Suprapubic skin (tissue), 4 donors: Measurements from ENCODE around the gene SERPINA6. TPM values are rescaled to one million over a fixed set of nuclear protein-coding genes. Genes with fewer than 3 reads are reported as not detected.
A peak's percentile ranks its signal among the peaks of the same experiment; 100 is the strongest.
"Not testable (repeated sequence)": the region's sequence is repeated elsewhere in the genome, so short reads cannot be mapped to it uniquely, and the experiment has no call there.

Experiments used
- DNase-seq, 2 donors: peaks; one replicate each; pipeline ENCODE4 v3.0.0-alpha.2; 2019; ENCODE audit warnings: low spot score in 2 of 2
- H3K27ac ChIP-seq: fragments of 200-600 bp; sonication (generic); one replicate; pipeline ENCODE4 v1.5.1; 2019
- H3K27me3 ChIP-seq: fragments of 200-600 bp; sonication (generic); one replicate; pipeline ENCODE4 v1.5.1; 2019
- H3K36me3 ChIP-seq: fragments of 200-600 bp; sonication (generic); one replicate; pipeline ENCODE4 v1.5.1; 2019
- H3K4me1 ChIP-seq: fragments of 200-600 bp; sonication (generic); one replicate; pipeline ENCODE4 v1.5.1; 2019
- H3K4me3 ChIP-seq: fragments of 200-600 bp; sonication (generic); one replicate; pipeline ENCODE4 v1.5.1; 2019; ENCODE audit warnings: mild to moderate bottlenecking
- H3K9me3 ChIP-seq: fragments of 200-600 bp; sonication (generic); one replicate; pipeline ENCODE4 v1.5.1; 2019
- CTCF ChIP-seq, 2 donors: fragments of 200-600 bp in 1 of 2; fragments of 450-650 bp in 1 of 2; sonication (generic) in 1 of 2; IDR thresholded peaks; one replicate each; pipeline ENCODE4 v1.5.1; 2016 to 2019; ENCODE audit warnings: antibody characterized with exemption in 2 of 2, mild to moderate bottlenecking in 1 of 2, moderate library complexity in 1 of 2
- EP300 ChIP-seq: sonication (generic); formaldehyde crosslinking; IDR thresholded peaks from one replicate; pipeline ENCODE4 v1.6.1; 2017; ENCODE audit warnings: antibody characterized with exemption
- POLR2A ChIP-seq, 2 donors: fragments of 450-650 bp; IDR thresholded peaks; one replicate each; pipeline ENCODE4 v1.6.1; 2017; ENCODE audit warnings: antibody characterized with exemption in 2 of 2, mild to moderate bottlenecking in 2 of 2, moderate library complexity in 2 of 2
- POLR2AphosphoS5 ChIP-seq, 3 donors: sonication (generic); formaldehyde crosslinking; IDR thresholded peaks; one replicate each; pipeline ENCODE4 v1.6.1; 2017; ENCODE audit warnings: antibody characterized with exemption in 3 of 3
- WGBS: methylation state at CpG from one replicate; pipeline ENCODE4 v1.1.5; 2018; 5-methylcytosine and 5-hydroxymethylcytosine counted together
- total RNA-seq, 4 donors: library from RNA; depleted of rRNA; stranded (reverse); fragments of >200 nt; gene quantifications; one replicate each; pipeline ENCODE4 v1.1.0, GENCODE V29; 2016

Gene SERPINA6
- total RNA-seq, result under 1 TPM in 1 of 4 donors, not detected in 3; 0.97 TPM

GRCh38 chr14:94322648-94323570, at the start of gene SERPINA6:
SERPINA6 (minus strand) TSS chr14:94323336; CDS start chr14:94314648, 8,688 bp downstream.
- Histone ChIP-seq H3K4me1 (peaks cover 6% of the 10 kb centered on the region), H3K27me3 (no peaks in the 10 kb centered on the region), H3K27ac (peak within 1 kb of the TSS; percentile 23), H3K9me3 (no peaks in the 10 kb centered on the region), H3K36me3 (no peaks in the 10 kb centered on the region), H3K4me3 (no peak within 1 kb of the TSS)
- WGBS, result 64% methylated on average over 9 of the region's 15 CpGs
- no peak for DNase-seq
- TF ChIP-seq CTCF (IDR thresholded peaks at IDR 0.05), result no peak
- no peak for TF ChIP-seq POLR2A (IDR thresholded peaks at IDR 0.05)
- TF ChIP-seq POLR2AphosphoS5 (IDR thresholded peaks at IDR 0.05), result no peak
- no peak for TF ChIP-seq EP300

GRCh38 chr14:94372021-94372605, 49.0 kb upstream of the SERPINA6 start:
- TF ChIP-seq POLR2A (IDR thresholded peaks at IDR 0.05), result no peak
- no peak for TF ChIP-seq EP300
- TF ChIP-seq CTCF (IDR thresholded peaks at IDR 0.05), result no peak
- TF ChIP-seq POLR2AphosphoS5 (IDR thresholded peaks at IDR 0.05), result no peak
- H3K4me1 ChIP-seq, result no peaks in the 10 kb centered on the region
- peak in 1 of 2 donors; percentile 55 for DNase-seq
- no peaks in the 10 kb centered on the region for H3K36me3 ChIP-seq
- no peak overlapping the region for H3K27ac ChIP-seq
- H3K9me3 ChIP-seq, result no peaks in the 10 kb centered on the region
- WGBS, result 89% methylated on average over 13 of the region's 13 CpGs
- H3K27me3 ChIP-seq, result no peaks in the 10 kb centered on the region
- no peak overlapping the region for H3K4me3 ChIP-seq

GRCh38 chr14:94370524-94370910, 47.4 kb upstream of the SERPINA6 start:
- H3K27me3 ChIP-seq, result no peaks in the 10 kb centered on the region
- no peak overlapping the region for H3K27ac ChIP-seq
- no peak for TF ChIP-seq EP300
- no peak for TF ChIP-seq CTCF (IDR thresholded peaks at IDR 0.05)
- TF ChIP-seq POLR2AphosphoS5 (IDR thresholded peaks at IDR 0.05), result no peak
- TF ChIP-seq POLR2A (IDR thresholded peaks at IDR 0.05), result no peak
- H3K4me3 ChIP-seq, result no peak overlapping the region
- H3K4me1 ChIP-seq, result no peaks in the 10 kb centered on the region
- peak; percentile 18 to 24 for DNase-seq
- 94% methylated on average over 4 of the region's 6 CpGs for WGBS
- no peaks in the 10 kb centered on the region for H3K9me3 ChIP-seq
- H3K36me3 ChIP-seq, result no peaks in the 10 kb centered on the region

GRCh38 chr14:94369766-94370523, 46.8 kb upstream of the SERPINA6 start:
- DNase-seq, result peak; percentile 48 to 49
- not testable (repeated sequence) for H3K27me3 ChIP-seq, H3K4me1 ChIP-seq, H3K36me3 ChIP-seq, H3K4me3 ChIP-seq, H3K9me3 ChIP-seq, H3K27ac ChIP-seq
- 94% methylated on average over 13 of the region's 22 CpGs for WGBS

- Histone ChIP-seq H3K9me3 (no peaks in the 10 kb centered on the region), H3K36me3 (no peaks in the 10 kb centered on the region), H3K27me3 (no peaks in the 10 kb centered on the region), H3K4me1 (no peaks in the 10 kb centered on the region), H3K27ac (no peak overlapping the region), H3K4me3 (no peak overlapping the region)
- no peak for TF ChIP-seq CTCF (IDR thresholded peaks at IDR 0.05)
- no peak for TF ChIP-seq POLR2A (IDR thresholded peaks at IDR 0.05)
- TF ChIP-seq POLR2AphosphoS5 (IDR thresholded peaks at IDR 0.05), result no peak
- no peak for TF ChIP-seq EP300
- WGBS, result 90% methylated on average over 7 of the region's 7 CpGs
- peak; percentile 25 to 52 for DNase-seq
These were observed 45.8 kb upstream of the SERPINA6 start for GRCh38 chr14:94368956-94369355.
